Ureter (tissue), 1 donor: ENCODE data around the gene KAT8. TPM values are rescaled to one million over a fixed set of nuclear protein-coding genes. Genes with fewer than 3 reads are reported as not detected.
A peak's percentile ranks its signal among the peaks of the same experiment; 100 is the strongest.

Experiments
- DNase-seq: peaks from one replicate; pipeline ENCODE4 v3.0.0-alpha.2; 2020; ENCODE audit warnings: low spot score
- total RNA-seq: library from RNA; stranded (reverse); gene quantifications from one replicate; pipeline ENCODE4 v1.2.4, GENCODE V29; 2023
- donor health status: DM: yes; HTN: yes; CAD: no.

Gene KAT8
- 77.9 TPM for total RNA-seq

- peak; percentile 99 for DNase-seq
Measured at GRCh38 chr16:31117384-31118222, at the start of gene KAT8. KAT8 (plus strand) TSS chr16:31117664; CDS start chr16:31117682, 18 bp downstream.

GRCh38 chr16:31071861-31072260 is 45.6 kb upstream of the KAT8 start:
- DNase-seq: no peak

- DNase-seq: no peak
Measured at GRCh38 chr16:31072540-31073141, 44.8 kb upstream of the KAT8 start.

GRCh38 chr16:31073142-31073969 is 44.1 kb upstream of the KAT8 start:
- DNase-seq: peak; percentile 91

- peak; percentile 99 for DNase-seq
Measured at GRCh38 chr16:31073970-31074813, 43.3 kb upstream of the KAT8 start, which contains the start of the genes ZNF646 and ZNF668. ZNF646 (plus strand) TSS chr16:31074422; CDS start chr16:31076325, 1,903 bp downstream. ZNF668 (minus strand) TSS chr16:31074240; CDS start chr16:31064459, 9,781 bp downstream.

- DNase-seq: no peak
Measured at GRCh38 chr16:31074814-31075183, 42.7 kb upstream of the KAT8 start.

- DNase-seq: no peak
Measured at GRCh38 chr16:31076319-31076718, 41.1 kb upstream of the KAT8 start.

GRCh38 chr16:31077024-31077423 is 40.4 kb upstream of the KAT8 start:
- no peak for DNase-seq

GRCh38 chr16:31077592-31078396 is 39.7 kb upstream of the KAT8 start:
- DNase-seq: no peak

GRCh38 chr16:31078597-31079341 is 38.7 kb upstream of the KAT8 start:
- DNase-seq: no peak

GRCh38 chr16:31079342-31079944 is 38.0 kb upstream of the KAT8 start:
- no peak for DNase-seq

- no peak for DNase-seq
Measured at GRCh38 chr16:31080035-31080629, 37.3 kb upstream of the KAT8 start.

GRCh38 chr16:31080756-31081419 is 36.6 kb upstream of the KAT8 start:
- no peak for DNase-seq

- DNase-seq: no peak
Measured at GRCh38 chr16:31081428-31082351, 35.8 kb upstream of the KAT8 start.

GRCh38 chr16:31082368-31083045 is 35.0 kb upstream of the KAT8 start:
- DNase-seq: no peak

GRCh38 chr16:31083081-31083480 is 34.4 kb upstream of the KAT8 start:
- DNase-seq: no peak

GRCh38 chr16:31083556-31083955 is 33.9 kb upstream of the KAT8 start:
- no peak for DNase-seq
